PFSK-1 (cell line): Measurements from ENCODE around the gene TRIL.

Experiments used
- FOXP2 ChIP-seq: optimal IDR thresholded peaks from 2 replicates; pipeline ENCODE3; 2011; ENCODE audit warnings: borderline replicate concordance, control low read depth, inconsistent platforms; ENCODE audit not compliant: insufficient read depth; ENCODE audit errors: extremely low read length, extremely low read depth
- POLR2AphosphoS5 ChIP-seq: IDR thresholded peaks from 2 replicates; pipeline ENCODE4 v1.6.1; 2012; ENCODE audit warnings: low read depth, mild to moderate bottlenecking, control low read depth, low read length, moderate library complexity
- REST ChIP-seq, 2 experiments: IDR thresholded peaks; 2 replicates each; pipeline versions ENCODE4 v1.6.1 to v1.8.0; 2011 to 2012; ENCODE audit warnings: low read depth in 2 of 2, low read length in 2 of 2, control low read depth in 1 of 2, inconsistent platforms in 1 of 2, mild to moderate bottlenecking in 1 of 2, moderate library complexity in 1 of 2; ENCODE audit not compliant: insufficient read depth in 1 of 2
- SIN3A ChIP-seq: IDR thresholded peaks from 2 replicates; pipeline ENCODE4 v1.6.1; 2012; ENCODE audit warnings: mild to moderate bottlenecking, low read length, moderate library complexity, borderline replicate concordance; ENCODE audit not compliant: insufficient read depth
- TAF1 ChIP-seq: IDR thresholded peaks from 2 replicates; pipeline ENCODE4 v1.6.1; 2012; ENCODE audit warnings: low read length, control low read depth, borderline replicate concordance; ENCODE audit not compliant: insufficient read depth

TRIL gene

DNA sequence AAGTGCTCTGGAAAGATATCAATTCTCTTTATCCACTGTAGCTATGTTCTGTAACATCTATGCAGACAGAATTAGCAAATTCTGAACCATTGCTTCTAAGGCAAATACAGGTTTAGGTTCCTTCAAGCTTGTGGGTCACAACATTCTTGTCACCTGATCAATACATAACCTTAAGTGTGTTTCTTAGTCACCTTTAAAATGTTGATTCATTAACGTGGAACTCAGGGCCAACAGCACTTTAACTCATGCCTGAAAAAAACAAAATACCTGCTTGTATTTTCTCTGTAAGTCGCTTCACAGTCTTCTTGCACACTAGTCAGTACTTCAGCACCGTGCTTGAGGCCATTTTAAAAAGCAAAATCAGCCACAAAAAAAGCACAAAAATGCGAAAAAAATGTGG lies 35.2 kb upstream of the TRIL start:
- TF ChIP-seq REST (IDR thresholded peaks at IDR 0.05; ENCODE audit: insufficient read depth in 1 of 2, low read depth in 2 of 2, low read length in 2 of 2): no peak
- TF ChIP-seq FOXP2: no peak
- TF ChIP-seq SIN3A: no peak
- no peak for TF ChIP-seq TAF1
- TF ChIP-seq POLR2AphosphoS5: no peak

GRCh38 chr7:28992798-28993197 lies 34.7 kb upstream of the TRIL start:
- no peak for TF ChIP-seq TAF1
- TF ChIP-seq POLR2AphosphoS5: no peak
- no peak for TF ChIP-seq SIN3A
- no peak for TF ChIP-seq FOXP2
- TF ChIP-seq REST (IDR thresholded peaks at IDR 0.05; ENCODE audit: insufficient read depth in 1 of 2, low read depth in 2 of 2, low read length in 2 of 2): no peak

DNA sequence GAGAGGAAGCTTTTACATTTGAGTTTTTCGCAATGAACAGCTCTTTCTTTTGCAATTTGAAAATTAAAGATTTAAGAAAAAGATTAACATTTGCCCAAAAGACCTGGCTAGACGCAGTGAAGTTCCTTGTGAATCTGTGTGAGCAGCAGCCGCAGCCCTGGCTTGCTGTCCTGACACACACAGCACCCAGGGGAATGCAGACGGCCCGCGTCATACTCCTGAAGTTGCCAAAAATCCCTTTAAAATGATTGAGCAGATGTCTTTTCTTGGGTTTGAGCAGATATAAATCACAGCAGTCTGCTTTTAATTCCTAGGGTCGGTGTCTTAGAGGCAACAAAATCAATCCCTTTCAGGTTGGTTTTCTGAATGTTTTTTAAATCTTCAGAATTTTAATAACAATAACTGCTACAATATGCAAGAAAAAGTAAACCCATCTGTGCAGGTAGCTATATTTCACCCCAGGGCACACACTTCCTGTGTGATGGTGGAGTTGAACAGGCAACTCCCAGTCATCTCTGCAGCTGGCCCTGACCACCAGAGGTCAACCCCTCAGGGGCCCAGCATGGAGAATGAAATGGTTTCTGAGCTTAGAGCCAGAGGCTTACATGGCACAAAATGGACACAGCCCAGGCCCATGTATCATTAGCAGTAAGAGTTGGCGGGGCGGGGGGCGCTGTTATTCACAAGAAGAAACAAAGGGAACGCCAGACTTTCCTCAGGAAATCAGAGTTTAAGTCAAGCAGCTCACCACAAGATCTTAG lies 32.2 kb upstream of the TRIL start:
- TF ChIP-seq POLR2AphosphoS5: no peak

GRCh38 chr7:28989211-28989980 lies 31.3 kb upstream of the TRIL start:
- TF ChIP-seq REST (IDR thresholded peaks at IDR 0.05; ENCODE audit: insufficient read depth in 1 of 2, low read depth in 2 of 2, low read length in 2 of 2): no peak

DNA sequence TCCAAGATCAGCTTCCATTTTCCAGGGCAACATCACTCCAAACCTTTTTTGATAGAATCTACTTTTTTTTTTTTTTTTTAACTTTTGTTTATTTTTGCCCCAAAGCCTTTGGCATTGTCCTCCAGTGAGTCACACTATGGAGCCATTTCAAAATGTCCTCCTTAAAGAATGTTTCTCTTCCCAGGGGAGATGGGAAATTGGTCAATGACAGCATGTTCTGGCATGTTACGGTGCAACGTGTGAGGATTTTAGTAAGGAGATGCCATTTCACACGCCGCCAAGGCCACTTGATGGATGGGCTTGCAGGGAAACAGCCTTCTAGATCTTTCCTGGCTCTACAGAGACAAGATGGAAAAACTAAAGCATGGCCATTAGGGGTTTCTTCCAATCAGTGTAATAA lies 30.7 kb upstream of the TRIL start:
- TF ChIP-seq TAF1 (no peak), REST (IDR thresholded peaks at IDR 0.05; ENCODE audit: insufficient read depth in 1 of 2, low read depth in 2 of 2, low read length in 2 of 2) (no peak), POLR2AphosphoS5 (no peak), SIN3A (no peak), FOXP2 (no peak)
